ENCODE measurements around the gene SUGP1.

Gene SUGP1

GRCh38 chr19:19296953-19297689 lies 23.2 kb downstream of the SUGP1 start:
- no peak for DNase-seq

GRCh38 chr19:19294914-19295313 lies 25.4 kb downstream of the SUGP1 start:
- DNase-seq, result no peak

GRCh38 chr19:19292607-19293006 lies 27.7 kb downstream of the SUGP1 start:
- DNase-seq, result no peak

- no peak for DNase-seq
These were observed 34.6 kb downstream of the SUGP1 start for GRCh38 chr19:19285686-19286085.

DNA sequence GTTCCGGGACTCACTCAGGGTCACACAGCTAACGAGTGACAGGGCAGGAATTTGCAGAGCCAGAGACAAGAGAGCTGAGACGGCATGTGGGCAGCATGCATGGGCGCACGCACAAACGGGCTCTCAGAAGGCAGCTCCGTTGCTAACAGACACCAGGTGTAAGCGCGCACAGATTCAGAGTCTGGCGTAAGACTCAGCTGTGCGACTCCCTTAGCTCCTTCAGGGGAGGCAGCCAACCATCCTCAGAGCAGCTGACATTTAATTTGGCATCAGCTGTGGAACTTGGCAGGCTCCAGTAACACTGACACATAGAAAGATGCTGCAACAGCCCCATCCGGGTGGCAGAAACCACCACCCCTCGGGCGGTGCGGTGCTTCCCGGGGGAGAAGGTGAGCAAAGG lies 39.7 kb downstream of the SUGP1 start:
- no peak for DNase-seq

- no peak for DNase-seq
These were observed 40.5 kb downstream of the SUGP1 start for GRCh38 chr19:19279853-19280252.

DNA sequence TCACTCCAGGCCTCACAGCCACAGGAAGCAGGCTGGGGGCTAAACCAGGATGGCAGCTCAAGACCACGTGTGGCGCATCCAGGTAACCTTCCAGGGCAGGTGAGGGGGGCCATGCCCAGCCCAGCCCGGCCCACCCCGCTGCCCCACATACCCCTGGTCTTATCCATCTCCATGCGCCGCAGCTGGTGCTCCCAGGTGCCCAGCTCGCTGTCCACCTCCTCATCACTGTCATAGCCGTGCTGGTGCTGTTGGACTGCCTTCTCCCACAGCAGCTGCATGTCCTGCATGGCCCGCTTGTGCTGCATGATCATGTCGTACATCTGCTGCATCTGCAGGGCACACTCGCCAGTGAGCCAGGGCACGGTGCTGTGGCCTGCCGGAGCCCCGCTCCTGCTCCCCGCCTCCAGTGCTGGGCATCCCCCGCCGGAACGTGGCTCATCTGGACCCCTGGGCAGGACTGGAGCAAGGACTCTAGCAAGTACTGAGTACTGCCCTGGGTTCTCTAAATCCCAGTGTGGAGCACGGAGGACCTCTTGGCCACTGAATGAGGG lies 41.2 kb downstream of the SUGP1 start:
- DNase-seq, result no peak

- DNase-seq, result no peak
These were observed 42.0 kb downstream of the SUGP1 start for GRCh38 chr19:19278315-19278714.

DNA sequence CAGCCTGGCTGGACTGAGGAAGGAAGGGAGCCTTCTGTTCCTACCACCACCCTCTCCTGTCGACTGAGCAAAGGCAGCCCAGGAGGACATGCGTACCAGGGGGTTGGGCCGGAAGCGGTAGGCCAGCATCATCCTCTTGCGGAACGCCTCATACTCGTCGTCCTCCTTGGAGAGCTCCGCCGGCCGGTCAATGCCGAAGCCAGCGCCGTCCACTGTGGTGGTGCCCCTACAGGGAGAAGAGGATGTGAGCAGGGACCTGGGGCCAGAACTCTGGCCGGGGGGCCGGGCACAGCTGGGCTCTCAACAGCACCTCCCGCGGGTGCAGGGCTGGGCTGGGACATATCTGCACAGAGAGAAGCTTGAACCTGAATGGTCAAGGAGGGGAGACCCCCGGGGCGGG lies 43.5 kb downstream of the SUGP1 start:
- DNase-seq, result no peak

GRCh38 chr19:19276386-19276785 lies 43.9 kb downstream of the SUGP1 start:
- DNase-seq, result no peak

- DNase-seq, result no peak
These were observed 45.4 kb downstream of the SUGP1 start for GRCh38 chr19:19274716-19275565.

- DNase-seq, result no peak
These were observed 46.2 kb downstream of the SUGP1 start for GRCh38 chr19:19274146-19274545.

GRCh38 chr19:19271828-19272599 lies 48.3 kb downstream of the SUGP1 start:
- no peak for DNase-seq

DNA sequence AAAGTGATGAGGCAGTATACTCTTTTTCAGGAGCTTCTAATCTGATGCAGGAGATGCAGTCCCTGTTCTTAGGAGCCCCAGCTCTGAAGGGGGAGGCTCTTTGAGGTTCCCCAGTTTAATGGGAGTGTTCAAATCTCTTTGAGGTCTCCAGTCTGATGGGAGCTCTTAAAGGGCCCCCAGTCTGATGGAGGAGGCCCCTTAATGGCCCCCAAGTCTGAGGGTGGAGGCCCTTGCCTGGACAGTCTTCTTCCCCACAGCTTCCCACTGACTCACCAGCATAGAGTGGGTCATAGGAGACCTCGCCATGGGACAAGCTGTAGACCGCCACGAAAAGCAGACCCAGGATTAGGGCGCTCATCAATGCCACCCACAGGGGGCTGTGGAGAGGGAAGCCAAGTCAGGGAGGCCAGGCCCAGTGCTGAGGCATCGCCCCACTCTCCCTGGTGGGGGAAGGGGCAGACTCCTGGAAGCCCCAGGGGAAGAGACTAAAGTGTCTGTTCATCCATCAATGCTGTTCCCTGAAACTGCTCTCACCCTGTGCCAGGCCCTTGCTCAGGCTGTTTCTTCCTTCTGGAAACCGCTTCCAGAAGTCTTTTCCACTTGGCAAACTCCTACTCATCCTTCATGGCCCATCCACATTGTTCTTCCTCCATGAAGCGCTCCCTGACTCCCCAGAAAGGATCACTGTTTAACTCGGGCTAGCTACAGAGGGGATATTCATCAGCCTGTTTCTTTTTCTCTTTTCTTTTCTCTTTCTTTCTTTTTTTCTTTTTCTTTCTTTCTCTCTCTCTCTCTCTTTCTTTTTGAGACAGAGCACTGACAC lies 49.3 kb downstream of the SUGP1 start:
- no peak for DNase-seq

- DNase-seq, result no peak
These were observed 50.2 kb downstream of the SUGP1 start for GRCh38 chr19:19269952-19270694.

- DNase-seq, result no peak
These were observed 51.6 kb downstream of the SUGP1 start for GRCh38 chr19:19268453-19269385.

DNA sequence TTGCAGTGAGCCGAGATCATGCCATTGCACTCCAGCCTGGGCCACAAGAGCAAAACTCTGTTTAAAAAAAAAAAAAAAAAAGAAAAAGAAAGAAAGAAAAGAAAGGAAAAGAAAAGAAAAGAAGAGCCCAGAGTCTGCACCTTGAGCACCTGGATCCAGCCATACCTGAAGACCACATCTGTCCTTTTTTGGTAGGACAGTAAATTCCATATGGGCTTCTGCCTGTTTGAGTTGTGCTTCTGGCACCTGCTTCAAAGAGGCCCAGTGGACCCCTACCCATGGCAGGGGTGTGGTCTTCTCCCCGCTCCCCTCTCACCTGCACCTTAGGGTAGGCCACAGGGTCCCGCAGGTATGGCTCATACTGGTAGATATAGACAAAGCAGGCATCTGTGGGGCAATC lies 53.0 kb downstream of the SUGP1 start:
- DNase-seq, result no peak

- DNase-seq, result no peak
These were observed 56.3 kb downstream of the SUGP1 start for GRCh38 chr19:19263886-19264487.

- no peak for DNase-seq
These were observed 57.9 kb downstream of the SUGP1 start for GRCh38 chr19:19262190-19263057.
